HG02970 (cell line): ENCODE measurements around the gene MTMR4.
A peak's percentile ranks its signal among the peaks of the same experiment; 100 is the strongest.
"Not testable (repeated sequence)": the region's sequence is repeated elsewhere in the genome, so short reads cannot be mapped to it uniquely, and the experiment has no call there.

Experiments
- ATAC-seq: cut with Tn5 transposase; IDR thresholded peaks from one replicate; pipeline ENCODE4 v1.9.1; 2021; ENCODE audit warnings: mild to moderate bottlenecking, moderate library complexity, moderate number of reproducible peaks; ENCODE audit not compliant: unreplicated experiment, low FRiP score

The MTMR4 gene

DNA sequence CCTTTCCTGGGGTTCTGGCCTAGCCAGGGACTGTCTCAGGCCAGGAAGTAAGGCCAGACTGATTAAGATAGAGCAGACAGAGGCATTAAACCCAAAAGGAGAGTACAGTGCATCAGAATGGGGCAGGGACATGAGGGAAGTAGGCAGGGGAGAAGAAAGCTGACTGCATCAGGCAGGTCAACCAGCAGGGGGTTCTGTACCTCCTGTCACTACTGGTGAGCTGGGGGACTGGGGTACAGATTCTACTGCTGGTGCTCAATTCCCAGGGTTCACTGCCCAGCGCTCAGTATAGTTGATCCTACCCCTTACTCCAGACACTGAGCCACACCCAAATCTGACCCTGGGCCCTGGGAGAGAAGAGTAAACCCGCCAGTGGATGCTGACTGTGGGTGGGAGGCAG, 12.9 kb upstream of the MTMR4 start:
- no peak for ATAC-seq

DNA sequence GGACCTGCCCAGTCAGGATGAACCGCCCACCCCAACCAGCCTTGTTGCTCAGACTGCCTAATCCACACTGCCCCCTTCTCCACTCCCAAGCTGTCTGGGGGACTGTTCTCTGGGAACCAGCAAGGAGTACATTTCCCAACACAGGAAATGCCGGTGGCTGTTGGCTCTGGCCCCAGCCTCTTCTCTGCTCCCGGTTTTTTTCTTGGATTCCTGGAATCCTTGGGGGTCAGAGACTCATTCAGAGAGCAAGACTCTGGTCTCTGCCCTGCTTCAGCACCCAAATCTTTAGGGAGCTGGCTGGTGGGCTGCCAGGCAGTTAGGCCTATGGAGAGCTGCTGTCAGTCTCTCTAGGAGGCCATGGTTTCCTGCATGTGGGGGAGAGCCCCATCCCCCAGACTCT, 10.8 kb upstream of the MTMR4 start:
- ATAC-seq = no peak

DNA sequence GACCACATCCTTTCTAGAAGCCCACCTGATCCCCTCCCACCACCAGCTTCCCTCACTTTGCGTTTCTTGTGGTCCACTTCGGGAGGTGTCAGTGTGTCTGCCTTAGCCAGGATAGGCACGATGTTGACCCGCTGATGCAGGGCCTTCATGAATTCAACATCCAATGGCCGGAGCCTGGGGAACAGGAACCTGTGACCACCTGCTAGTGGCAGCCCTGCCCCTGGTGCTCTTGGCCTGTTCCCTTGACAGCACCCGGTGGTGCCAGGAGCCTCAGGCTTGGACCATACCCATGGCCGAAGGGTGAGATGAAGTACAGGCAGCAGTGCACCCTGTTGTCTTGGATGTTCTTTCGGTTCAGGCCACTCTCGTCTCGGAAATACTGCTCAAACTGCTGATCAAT, 7.2 kb upstream of the MTMR4 start:
- no peak for ATAC-seq

DNA sequence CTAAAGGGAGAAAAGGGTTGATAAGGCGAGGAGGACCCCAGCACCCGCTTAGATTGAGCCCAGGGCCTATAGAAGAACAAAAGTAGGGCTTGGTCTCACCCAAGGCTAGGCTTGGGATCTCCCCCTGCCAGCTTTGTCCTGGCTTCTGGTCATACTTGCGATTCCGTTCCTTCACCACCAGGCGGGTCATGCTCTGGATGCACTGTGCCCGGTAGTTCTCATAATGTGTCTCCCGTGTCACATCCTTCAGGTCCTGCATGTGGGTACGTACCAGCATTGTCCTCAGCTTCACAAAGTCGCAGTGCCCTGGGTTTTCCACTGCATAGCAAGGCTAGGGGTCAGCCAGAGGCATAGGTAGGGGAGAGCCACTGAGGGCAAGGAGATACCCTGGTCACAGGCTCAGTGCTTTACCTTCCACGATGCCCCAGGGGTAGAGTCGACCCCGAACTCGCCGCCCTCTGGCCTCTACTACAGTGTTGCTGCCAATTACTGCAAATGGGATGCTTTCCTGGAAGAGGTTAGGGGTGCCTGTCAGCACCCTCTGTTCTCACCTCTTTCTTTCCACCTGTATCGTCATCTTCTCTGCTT, 6.5 kb upstream of the MTMR4 start:
- no peak for ATAC-seq

DNA sequence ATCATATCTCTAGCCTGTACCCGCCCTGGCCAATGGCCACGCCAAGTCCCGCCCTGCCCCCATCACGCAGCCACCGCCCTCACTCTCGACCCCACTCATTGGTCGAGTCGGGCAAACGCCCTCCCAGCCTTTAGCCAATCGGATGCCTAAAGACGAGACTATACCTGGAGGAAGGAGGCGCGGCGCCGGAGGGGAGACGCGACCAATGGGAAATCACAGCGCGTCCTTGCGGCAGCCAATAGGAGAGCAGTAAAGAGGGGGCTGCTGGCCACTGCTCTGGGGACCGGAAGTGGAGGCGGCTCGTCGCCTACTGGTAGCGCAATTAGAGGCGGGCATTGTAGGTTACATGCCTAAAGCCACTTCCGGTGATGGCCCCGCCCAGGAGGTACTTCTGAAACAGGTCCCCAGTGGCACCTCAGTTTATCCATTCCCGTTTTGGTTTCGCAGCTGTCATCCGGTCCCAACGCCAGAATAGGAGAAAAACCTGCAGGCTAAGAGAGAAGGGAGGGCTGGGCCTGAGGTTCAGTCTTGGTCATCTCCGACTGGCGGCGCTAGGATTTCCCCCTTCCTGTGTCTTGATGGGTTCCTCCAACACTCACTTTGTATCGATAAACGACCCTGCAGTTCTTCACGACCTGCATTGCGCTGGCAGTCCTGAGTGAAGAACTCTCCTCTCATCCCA, 3.6 kb upstream of the MTMR4 start:
- ATAC-seq = peak; percentile 76

DNA sequence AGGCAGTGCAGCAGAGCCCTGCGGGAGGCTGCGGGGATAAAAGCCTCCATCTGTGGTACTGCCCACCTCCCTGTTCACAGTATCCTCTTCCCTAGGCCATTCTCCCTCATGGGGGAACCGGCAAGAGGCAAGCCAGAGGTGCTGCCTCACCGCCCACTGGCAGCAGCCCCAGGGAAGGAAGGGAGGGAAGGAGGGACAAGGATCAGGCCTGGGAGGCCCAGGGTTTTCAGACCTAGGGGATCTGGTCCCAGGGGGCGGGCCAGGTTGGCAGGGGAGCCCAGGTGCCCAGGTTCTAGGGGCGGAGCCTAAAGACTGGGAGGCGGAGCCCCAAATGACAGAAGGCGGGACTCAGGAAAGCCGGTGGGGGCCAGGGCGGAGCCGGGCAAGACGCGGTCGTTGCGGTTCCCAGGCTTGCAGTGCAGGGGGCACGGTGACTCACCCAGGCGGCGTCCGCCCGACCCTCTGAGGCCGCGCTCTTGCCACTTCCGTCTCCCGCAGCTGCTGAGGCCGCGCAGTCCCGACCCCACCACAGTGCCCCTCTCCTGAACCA, 3.0 kb upstream of the MTMR4 start:
- no peak for ATAC-seq

DNA sequence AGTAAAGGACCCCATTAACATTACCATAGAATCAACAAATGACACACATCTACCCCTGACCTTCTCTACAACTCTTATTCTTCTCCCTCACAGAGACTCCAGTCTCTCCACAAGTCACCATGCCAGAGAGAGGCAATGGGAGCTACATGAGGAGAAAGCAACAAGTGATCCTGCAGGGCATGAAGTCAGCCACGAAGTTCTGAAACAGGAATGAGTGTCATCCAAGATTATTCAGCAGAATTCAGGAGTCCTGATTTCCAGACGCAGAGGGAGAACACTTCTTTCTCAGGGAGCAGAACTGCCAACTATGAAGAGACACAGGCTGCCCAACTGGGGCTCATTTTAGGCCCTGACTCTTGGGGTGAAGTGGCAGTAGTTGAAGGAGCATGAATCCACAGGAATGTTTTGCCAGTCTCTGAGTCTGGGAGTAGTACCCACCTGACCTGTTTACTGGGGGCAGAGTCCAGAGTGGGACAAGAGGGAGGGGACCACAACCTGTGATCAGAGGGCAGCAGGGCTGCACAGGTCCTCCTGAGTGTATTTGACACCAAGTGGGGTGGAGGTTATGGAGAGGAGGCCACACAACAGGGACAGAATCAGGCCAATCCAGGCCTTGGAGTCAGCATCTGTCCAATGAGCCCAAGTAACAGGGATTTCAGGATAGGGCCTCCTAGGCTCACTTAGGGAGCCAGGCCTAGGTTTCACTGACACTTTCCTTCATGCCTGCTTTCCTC, 2.4 kb upstream of the MTMR4 start:
- no peak for ATAC-seq

DNA sequence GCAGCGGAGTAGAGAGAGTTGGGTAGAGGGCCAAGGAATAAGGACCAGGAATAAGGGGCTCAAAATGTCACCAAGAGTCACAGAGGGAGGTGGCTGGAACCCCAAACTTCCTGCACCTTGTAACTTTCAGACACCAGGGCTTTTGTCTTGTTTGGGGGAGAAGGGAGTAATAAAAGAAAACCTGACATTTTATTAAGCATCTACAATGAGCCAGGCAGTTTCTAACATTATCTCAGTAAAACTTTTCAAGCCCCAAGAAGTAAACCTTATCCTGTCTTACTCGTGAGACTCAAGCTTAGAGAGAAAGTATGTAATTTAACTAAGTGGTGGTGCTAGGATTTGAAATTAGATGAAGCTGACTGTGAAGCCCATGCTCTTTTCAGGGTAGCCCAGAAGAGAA, 848 bp upstream of the MTMR4 start:
- ATAC-seq = no peak

DNA sequence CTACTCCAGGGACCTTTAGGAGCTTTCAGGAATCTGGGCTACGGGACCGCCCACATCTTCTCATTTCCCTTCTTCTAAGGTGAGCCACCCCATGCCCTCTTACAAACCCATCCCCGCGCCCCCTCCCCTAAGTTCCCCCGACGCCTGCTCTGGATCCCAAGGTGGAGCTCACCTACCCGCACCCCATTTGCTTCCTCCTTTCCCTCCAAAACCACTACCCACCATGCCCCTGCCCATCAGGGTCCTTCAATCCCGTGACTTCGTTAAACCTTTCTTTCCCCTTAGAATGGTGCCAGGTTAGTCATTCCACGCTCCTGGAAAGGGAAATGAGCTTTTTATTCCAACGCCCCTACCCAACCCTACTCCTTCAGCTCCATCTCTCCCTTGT, 326 bp upstream of the MTMR4 start:
- no peak for ATAC-seq

DNA sequence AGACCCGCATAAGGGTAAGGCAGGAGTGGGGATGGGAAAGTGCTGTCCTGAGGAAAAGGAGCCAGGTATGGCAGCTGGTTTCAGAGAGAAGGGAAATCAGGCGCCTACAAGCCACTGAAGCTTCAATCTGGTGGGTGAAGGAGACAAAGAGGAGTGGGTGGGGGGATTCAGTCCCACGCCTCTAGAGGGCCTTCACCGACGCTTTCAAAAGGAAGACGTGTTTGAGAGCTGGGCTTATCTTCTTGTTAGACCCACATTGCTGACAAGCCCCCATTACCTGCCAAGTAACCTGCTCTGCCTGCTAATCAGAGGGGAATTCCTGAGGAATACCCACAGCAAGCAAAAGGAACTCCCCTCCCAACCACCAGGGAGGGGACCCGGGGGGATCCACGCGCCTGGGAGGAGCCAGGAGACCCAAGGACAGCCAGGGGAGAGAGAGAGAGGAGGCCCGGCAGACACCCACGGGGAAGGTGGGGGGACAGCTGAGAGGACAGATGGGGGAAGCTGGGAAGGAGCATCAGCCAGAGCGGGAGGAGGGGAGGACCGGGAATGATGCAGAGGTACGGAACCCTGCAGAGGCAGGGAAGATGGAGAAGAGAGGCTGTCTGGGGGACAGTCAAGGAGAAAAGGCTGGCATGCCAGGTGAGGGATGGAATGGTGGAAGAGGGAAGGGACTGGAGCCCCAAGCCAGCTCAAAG, 1.0 kb downstream of the MTMR4 start:
- ATAC-seq = no peak

DNA sequence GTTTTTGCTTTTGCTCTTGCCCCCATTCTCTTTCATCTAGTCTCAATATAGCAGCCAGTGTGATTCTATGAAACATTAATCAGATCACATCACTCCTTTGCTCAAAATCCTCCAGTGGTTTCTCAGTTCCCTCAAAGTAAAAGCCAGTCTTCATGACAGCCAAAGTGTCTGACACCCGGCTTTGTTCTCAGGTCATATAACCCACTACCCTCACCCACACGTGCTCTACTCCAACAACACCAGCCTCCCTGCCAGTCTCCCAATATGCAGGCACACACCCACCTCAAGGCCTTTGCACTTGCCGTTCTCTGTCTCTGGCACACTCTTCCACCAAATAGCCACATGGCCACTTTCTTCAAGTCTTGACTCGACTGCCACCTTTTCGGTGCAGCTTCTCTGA, 4.4 kb downstream of the MTMR4 start:
- no peak for ATAC-seq

DNA sequence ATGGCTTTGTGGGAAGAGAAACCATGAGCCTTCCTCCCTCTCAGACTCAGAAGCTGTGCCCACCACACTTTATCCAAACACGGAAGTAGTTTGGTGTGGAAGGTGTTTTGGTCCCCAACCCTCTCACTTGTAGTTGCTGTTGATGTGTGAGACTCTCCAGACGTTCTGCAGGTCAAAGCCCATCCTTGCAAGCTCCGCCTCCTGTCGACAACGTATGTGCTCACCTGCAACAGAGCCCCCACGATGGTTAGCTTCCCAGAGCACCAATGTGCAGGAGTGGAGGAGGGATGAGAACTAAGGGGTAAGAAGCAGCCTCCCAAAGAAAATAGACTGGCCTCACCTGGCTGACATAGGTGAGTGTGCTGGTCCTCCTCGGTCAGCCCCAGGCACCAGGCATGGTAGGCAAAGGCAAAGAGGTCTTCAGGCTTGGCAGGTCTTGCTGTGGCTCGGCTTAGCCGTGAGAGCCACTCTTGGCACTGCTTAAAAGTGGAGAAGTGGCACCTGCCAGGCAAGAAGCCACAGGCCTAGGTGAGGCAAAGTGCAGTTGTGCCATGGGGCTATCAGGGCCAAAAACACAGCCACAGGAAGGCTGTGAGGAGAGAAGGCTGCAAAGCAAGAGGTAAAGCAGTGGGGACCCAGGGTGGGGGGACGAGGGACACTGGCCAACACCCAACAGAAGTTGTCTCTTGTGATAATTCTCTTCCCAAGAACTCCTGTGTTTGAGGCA, 5.9 kb downstream of the MTMR4 start:
- no peak for ATAC-seq

DNA sequence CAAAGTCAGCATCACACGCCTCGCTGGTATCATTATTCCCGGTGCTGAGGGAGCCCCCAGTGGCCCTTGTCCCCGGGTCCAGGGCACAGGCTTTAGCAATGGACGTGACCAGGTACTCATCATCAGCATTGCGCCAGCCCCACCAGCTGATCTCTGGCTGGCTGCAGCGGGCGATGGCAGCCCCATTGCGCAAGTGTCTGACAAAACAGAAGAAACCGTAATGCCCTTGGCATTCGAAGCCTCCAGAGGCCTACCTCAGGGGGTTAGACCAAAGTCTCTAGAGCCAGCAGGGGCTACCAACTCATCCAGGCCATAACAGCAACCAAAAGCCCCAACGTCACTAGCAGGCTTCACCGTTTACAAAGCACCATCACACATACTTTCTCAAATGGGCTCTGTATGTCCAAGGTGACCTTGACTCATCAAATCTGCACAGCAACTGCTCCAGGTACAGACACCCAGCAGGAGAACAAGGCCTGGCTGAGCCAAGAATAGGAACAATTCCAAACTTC, 7.3 kb downstream of the MTMR4 start:
- no peak for ATAC-seq

DNA sequence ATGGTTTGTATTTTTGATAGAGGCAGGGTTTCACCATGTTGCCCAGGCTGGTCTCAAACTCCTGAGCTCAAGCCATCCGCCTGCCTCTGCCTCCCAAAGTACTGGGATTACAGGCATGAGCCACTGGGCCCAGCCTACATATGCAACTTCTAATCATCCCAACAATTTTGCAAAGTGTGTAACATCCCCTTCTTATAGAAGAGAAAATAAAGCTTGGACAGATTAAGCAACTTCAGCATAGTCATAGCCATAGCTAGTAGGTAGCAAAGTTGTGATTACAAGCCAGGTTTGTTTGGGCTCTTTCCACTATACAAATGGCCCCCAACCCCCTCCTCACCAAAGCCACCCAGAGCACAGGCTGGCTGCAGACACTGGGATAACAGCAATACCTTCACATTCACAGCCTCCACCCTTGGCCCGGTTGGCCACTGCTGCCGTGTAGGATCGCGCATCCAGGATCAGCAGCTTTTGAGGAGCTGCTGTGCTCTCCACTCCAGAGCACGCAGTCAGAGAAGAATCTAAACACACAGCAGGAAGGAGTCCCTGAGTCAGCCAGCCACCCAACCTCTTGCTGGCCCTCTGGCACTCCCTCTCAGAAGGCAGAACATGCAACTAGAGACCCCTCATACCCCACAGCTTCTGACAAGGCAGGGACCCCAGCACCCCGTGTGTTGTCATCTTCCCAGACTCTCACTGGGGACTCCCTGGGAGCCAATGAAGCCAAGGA, 7.9 kb downstream of the MTMR4 start:
- ATAC-seq = no peak

DNA sequence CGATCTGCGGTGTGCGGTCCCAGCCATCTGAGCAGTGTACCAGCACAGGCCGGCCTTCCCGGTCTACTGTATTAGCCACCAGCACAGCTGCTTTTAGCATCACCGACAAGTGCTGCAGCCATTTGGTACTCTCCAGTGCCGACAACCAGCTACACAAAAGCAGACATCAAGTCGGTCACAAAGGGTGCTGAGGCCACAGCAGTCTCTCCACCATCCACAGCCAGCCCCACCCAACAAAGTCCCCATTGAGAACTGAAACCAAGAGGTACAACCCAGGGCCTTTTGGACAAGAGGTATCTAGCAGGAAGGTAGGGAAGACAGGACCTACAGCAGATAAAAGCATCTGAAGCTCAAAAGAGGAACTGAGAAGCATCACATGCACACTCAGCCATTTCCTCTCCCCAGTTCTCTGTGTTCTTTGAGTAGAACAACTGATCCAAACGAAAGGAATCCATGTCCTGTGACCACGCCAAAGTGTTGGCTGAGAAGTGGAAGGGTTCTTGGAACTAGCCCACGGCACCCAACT, 9.5 kb downstream of the MTMR4 start:
- peak; percentile 70 for ATAC-seq

DNA sequence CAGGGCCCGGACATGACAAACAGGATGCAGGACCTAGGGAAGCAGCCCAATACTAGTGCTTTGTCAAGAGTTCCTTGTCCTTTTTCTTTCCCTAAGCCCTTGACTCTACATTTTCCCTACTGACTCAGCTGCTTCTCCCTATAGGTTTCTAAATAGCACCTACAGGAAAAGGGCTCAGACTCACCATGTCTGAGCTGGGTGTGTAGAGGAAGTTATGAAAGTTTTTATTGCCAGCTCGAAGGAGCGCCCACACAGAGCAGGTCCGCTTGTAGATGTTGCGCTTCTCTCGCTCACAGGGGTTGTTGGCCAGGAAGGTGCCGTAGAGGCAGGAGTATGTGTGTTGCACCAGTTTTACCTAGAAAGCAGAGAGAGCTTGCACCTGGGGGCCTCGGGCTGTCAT, 10.6 kb downstream of the MTMR4 start:
- ATAC-seq = no peak

DNA sequence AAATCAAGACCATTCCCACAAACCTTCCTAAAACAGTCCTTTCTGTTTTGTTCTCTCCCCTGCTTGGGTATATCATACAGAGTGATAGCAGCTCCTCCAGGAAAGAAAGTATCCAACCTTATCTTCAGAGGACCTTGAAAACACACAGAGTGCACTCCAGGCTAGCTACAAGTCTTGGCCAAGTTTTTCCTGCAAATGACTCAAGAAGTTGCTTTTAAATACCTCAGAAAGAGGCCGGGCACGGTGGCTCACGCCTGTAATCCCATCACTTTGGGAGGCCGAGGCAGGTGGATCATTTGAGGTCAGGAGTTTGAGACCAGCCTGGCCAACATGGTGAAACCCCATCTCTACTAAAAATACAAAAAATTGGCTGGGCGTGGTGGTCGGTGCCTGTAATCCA, 11.3 kb downstream of the MTMR4 start:
- not testable (repeated sequence) for ATAC-seq

DNA sequence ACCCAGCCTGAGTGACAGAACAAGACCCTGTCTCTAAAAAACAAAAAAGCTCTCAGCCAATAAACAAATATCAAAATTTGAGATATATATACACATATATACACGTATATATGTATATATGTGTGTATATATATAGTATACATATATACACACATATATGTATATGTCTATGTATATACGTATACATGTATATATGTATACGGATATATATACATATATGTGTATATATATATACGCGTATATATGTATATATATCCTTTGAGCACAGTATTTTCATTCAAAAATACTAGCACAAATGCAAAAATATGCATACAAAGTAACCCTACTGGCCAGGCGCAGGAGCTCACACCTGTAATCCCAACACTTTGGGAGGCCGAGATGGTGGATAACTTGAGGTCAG, 13.0 kb downstream of the MTMR4 start:
- no peak for ATAC-seq

DNA sequence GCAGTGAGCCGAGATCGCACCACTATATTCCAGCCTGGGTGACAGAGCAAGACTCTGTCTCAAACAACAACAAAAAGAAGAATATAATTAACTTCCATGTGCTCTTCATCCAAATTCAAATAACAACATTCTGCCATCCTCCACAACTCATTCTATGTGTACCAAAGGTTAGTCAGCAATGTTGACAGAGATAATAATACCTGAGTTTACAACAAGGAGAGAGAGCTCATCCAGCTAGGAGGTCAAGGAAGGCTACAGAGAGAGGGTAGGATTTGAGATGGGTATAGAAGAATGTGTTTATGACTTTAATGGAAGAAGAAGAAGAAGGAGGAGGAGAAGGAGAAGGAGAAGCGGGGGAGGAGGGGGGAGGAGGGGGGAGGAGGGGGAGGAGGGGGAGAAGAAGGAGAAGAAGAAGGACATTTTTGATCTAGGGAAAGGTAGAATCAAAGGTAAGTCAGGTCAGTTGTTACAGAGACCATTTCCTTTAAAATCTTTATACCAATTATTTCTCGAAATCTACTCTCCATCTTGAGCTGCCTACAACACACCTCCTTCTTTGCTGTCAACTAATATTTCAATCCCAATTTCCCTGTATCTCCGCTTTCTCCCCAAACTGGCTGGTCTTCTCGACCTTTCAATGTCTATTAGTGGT, 16.1 kb downstream of the MTMR4 start:
- no peak for ATAC-seq
